ENCODE results near the gene FASN.

The FASN gene

DNA sequence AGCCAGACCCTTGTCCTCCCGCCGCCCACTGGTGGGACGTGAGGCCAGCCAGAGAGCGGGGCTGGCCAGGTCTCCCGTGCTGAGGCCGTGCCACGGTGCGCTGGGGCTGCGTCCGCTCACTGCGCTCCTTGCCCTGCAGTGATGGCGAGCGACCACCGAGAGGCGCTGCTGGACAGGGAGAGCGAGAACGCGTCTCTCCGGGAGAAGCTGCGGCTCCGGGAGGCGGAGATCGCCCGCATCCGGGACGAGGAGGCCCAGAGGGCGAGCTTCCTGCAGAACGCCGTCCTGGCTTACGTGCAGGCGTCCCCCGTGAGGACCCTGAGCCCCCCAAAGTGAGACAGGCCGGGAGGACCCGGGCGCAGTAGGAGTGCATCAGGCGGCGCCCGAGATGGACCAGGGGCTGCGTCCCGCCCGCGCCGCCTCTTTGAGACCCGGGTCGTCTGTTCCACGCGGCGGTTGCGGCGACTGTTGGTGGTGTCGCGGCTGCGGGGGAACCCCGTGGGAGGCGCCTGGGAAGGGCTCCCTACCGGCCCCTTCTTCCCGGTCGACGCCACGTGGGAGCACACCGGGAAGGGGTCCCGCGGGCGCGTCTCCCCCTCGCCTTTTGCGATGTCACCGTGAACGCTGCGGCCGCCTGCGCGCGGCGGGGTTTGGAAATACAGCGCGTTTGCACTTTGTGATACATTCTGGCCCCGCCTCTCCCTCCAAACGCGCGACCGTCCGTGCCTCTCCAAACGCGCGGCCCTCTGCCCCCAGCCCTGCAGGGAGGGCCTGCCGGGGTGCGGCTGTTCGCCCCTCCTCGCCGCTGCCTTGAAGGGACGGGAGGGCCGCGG, 67.3 kb downstream of the FASN start:
- TF ChIP-seq, protein P1, sequence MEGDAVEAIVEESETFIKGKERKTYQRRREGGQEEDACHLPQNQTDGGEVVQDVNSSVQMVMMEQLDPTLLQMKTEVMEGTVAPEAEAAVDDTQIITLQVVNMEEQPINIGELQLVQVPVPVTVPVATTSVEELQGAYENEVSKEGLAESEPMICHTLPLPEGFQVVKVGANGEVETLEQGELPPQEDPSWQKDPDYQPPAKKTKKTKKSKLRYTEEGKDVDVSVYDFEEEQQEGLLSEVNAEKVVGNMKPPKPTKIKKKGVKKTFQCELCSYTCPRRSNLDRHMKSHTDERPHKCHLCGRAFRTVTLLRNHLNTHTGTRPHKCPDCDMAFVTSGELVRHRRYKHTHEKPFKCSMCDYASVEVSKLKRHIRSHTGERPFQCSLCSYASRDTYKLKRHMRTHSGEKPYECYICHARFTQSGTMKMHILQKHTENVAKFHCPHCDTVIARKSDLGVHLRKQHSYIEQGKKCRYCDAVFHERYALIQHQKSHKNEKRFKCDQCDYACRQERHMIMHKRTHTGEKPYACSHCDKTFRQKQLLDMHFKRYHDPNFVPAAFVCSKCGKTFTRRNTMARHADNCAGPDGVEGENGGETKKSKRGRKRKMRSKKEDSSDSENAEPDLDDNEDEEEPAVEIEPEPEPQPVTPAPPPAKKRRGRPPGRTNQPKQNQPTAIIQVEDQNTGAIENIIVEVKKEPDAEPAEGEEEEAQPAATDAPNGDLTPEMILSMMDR (conservative IDR thresholded peaks at IDR 0.05), result peak; percentile 90
- no peak; the same call in 1 of the 2 replicates for TF ChIP-seq ZFX (IDR thresholded peaks at IDR 0.05)
- peak overlapping the region; percentile 97 for H3K27ac ChIP-seq

DNA sequence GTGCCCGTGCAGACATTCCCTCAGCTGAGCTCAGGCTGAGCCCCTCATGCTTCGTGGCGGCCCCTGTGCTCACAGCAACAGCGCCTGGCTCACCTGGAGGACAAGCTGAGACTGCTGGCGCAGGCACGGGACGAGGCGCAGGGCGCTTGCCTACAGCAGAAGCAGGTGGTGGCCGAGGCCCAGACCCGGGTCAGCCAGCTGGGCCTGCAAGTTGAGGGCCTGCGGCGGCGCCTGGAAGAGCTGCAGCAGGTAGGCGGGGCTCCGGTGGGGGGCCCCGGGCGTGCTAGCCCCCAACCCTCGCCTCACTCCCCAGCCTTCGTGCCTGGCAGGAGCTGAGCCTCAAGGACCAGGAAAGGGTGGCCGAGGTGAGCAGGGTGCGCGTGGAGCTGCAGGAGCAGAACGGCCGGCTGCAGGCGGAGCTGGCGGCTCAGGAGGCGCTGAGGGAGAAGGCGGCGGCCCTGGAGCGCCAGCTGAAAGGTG, 68.0 kb downstream of the FASN start:
- H3K27ac ChIP-seq, result peak overlapping the region; percentile 97
- TF ChIP-seq ZFX (IDR thresholded peaks at IDR 0.05), result no peak
- TF ChIP-seq, protein P1 (conservative IDR thresholded peaks at IDR 0.05), result no peak

DNA sequence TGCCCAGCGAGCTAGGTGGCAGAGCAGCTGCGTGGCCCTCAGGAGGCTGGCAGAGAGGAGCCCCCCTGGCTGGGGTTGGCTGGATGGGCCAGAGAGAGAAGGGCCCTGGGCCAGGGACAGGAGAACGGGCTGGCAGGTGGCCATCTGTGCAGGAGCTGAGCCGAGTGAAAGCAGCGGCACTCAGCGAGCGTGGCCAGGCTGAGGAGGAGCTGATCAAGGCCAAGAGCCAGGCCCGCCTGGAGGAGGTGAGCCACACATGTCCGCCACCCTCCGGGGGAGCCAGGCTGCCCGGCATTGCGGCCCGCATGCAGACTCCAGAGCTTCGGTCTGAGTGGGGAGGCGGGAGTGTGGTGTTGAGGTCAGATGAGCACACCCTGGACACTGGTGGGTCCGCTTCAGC, 68.6 kb downstream of the FASN start:
- no peak for TF ChIP-seq ZFX (IDR thresholded peaks at IDR 0.05)
- TF ChIP-seq, protein P1 (conservative IDR thresholded peaks at IDR 0.05), result no peak
- H3K27ac ChIP-seq, result peak overlapping the region; percentile 97

DNA sequence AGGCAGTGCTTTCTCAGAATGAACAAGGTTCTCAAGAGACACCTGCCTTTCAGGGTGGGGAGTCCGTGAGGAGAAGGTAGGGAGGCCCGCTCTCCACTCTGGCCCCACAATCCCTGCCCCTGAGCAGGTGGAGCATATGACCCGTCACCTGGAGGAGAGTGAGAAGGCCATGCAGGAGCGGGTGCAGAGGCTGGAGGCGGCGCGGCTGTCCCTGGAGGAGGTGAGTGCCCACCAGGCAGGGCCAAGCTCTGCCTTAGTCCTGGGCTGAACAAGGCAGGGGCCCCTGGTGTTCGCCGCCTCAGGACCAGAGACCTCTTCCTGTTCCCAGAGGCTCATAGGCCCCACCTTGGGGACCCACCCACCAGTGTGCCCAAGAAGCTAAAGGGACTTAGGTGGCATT, 69.1 kb downstream of the FASN start:
- peak overlapping the region; percentile 97 for H3K27ac ChIP-seq
- TF ChIP-seq, protein P1 (conservative IDR thresholded peaks at IDR 0.05), result no peak
- no peak for TF ChIP-seq ZFX (IDR thresholded peaks at IDR 0.05)
